ENCODE measurements around the gene ZNF469.
A peak's percentile ranks its signal among the peaks of the same experiment; 100 is the strongest.
"Not testable (repeated sequence)": the region's sequence is repeated elsewhere in the genome, so short reads cannot be mapped to it uniquely, and the experiment has no call there.

The ZNF469 gene

GRCh38 chr16:88359008-88359407 is 23.8 kb upstream of the ZNF469 start:
- no peak for DNase-seq (ENCODE audit: low spot score)

DNA sequence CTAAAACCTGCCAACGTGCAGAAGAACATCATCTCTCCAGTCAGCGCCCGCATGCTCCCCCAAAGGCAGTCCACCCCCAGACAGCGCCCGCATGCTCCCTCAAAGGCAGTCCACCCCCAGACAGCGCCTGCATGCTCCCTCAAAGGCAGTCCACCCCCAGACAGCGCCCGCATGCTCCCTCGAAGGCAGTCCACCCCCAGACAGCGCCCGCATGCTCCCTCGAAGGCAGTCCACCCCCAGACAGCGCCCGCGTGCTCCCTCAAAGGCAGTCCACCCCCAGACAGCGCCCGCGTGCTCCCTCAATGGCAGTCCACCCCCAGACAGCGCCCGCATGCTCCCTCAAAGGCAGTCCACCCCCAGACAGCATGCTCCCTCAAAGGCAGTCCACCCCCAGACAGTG is 22.4 kb upstream of the ZNF469 start:
- DNase-seq (ENCODE audit: low spot score), result not testable (repeated sequence)

- no peak for DNase-seq (ENCODE audit: low spot score)
These were observed 21.8 kb upstream of the ZNF469 start for GRCh38 chr16:88360999-88361398.

DNA sequence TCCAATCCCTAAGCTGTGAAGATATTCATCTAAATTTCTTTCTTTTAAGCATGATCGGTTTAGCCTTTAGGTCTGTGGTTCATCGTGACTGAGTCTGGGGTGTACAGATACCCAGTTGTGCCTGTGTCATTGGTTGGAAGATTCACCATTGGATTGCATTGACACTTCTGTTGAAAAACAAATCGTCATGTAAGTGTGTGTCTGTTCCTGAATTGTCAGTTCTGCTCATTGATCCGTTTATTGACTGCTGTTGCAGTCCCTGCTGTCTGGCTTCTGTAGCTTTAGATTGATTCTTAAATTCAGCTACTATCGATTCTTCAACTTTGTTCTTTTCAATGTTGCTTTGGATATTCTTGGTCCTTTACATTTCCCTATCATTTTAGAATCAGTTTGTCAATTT is 21.0 kb upstream of the ZNF469 start:
- DNase-seq (ENCODE audit: low spot score), result no peak

GRCh38 chr16:88363239-88363891 is 19.4 kb upstream of the ZNF469 start:
- no peak for DNase-seq (ENCODE audit: low spot score)

- DNase-seq (ENCODE audit: low spot score), result no peak
These were observed 17.4 kb upstream of the ZNF469 start for GRCh38 chr16:88365244-88365865.

- no peak for DNase-seq (ENCODE audit: low spot score)
These were observed 16.6 kb upstream of the ZNF469 start for GRCh38 chr16:88366032-88366703.

DNA sequence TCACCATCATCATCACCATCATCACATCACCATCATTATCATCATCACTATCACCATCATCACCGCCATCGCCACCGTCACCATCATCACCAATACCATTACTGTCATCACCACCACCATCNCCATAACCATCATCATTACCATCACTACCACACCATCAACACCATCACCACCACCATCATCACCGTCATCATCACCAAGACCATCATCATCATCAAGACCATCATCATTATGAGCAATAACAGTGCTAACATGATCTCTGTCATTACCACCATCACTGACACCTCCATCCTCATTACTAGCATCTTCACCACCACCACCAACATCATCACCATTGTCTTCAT is 16.1 kb upstream of the ZNF469 start:
- no peak for DNase-seq (ENCODE audit: low spot score)

GRCh38 chr16:88367560-88367959 is 15.2 kb upstream of the ZNF469 start:
- no peak for DNase-seq (ENCODE audit: low spot score)

GRCh38 chr16:88368036-88368435 is 14.7 kb upstream of the ZNF469 start:
- peak; percentile 84 for DNase-seq (ENCODE audit: low spot score)

DNA sequence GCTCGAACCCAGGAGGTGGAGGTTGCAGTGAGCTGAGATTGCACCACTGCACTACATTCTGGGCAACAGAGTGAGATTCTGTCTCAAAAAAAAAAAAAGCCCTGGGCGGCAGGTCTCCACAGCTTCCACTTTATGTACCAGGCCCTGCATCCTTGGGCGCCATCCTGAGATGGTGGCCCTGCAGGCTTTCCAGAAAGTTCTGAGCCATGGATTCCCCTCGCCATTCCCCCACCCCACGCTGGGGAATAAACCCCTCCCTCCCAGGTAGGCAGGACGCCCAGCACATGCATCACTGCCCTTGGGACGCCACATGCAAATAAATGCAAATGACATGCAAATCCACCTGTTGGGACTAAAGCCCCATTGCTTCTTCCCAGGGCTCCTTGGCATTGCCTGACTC is 13.8 kb upstream of the ZNF469 start:
- no peak for DNase-seq (ENCODE audit: low spot score)

DNA sequence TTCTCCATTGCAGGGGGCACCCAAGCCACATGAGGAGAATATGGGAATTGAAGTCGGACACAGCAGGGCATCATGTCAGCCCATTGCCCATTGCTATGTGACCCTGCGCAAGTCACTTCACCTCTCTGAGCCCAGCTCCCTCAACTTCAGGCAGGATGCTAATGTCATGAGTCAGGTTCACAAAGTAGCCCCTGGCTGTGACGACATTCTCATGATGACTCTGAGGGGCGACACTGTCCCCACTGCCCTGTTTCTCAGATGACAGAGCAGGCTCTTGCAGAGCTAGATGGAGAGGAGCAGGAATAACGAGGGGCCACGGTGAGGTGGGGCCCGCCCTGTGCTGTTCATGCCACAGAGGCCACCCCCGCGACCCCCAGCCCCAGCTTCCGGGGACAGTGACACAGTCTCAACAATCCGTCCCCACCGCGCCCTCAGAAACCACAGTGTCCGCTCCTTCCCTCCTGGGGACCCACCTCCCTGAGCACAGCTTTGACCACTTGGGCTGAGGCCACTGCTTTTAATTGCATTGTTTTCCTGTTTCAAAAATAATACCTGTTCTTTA is 13.2 kb upstream of the ZNF469 start:
- no peak for DNase-seq (ENCODE audit: low spot score)

DNA sequence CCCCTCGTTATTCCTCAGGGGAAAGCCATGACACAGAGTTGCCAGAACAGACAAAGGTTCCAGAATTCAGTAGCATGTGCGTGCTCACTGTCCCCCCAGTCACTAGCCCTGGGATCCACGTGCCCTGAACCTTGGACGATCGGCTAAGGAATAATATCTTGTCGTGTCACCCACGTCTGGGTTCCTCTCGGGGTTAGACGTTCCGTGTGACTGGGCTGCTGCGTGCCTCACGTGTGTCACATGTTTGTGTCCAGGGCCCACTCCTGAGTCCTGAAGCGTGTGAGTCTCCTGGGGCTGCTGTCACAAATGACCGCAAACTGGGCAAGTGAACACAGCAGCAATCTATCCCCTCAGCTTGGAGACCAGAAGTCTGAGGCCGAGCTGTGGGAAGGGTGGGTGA is 12.4 kb upstream of the ZNF469 start:
- no peak for DNase-seq (ENCODE audit: low spot score)

- DNase-seq (ENCODE audit: low spot score), result no peak
These were observed 10.2 kb upstream of the ZNF469 start for GRCh38 chr16:88372522-88372921.

DNA sequence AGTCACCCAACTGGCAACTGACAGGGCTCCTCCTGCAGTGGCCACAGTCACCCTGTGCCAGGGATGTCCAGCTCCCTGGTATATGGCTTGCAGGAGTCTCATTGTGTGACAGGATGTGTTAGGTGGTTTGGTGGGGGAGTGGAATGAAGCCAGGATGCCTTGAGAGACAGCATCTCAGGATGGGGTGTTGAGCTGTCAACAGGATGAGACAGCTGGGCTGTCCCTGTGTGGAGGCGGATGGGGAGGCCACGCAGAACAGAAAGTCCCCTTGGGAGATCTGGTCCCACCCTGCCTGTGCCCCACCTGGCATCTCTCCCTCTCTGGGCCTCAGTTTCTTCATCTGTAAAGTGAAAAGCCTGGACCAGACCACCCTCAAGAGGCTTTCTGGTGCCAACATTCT is 9.5 kb upstream of the ZNF469 start:
- no peak for DNase-seq (ENCODE audit: low spot score)

- no peak for DNase-seq (ENCODE audit: low spot score)
These were observed 8.7 kb upstream of the ZNF469 start for GRCh38 chr16:88373927-88374492.

- DNase-seq (ENCODE audit: low spot score), result no peak
These were observed 8.0 kb upstream of the ZNF469 start for GRCh38 chr16:88374736-88375135.

DNA sequence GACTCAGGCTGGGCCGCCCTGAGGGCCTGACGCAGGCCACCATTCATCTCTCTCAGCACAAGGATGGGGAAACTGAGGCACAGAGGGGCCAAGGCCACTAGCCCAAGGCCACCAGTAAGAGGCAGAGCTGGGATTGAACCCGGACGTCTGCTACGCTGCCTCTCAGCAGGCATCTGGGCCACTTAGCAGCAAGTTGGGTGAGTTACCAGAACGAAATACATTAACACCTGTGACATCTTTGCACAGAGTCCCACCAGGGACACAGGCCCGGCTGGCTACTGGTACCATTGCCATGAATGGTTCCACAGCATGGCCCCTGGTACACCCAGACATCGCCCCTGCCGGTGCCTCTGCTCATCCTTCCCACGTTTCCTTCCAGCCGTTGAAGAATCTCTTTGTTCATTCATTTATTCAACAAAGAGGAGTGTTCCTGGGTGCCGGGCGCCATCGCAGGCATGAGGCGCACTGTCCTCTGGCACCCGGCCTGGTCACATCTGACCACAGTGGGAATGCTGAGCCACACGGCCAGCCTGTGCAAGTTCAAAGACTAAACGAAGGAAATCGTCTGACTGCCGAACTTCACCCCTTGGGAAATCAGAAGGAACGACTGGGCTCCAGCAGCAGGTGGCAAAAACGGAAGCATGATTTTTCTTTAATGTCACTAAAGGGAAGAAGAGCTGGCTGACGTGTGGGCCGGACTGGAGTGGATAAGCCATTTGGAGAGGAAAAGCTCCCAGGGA is 7.4 kb upstream of the ZNF469 start:
- DNase-seq (ENCODE audit: low spot score), result peak; percentile 43

DNA sequence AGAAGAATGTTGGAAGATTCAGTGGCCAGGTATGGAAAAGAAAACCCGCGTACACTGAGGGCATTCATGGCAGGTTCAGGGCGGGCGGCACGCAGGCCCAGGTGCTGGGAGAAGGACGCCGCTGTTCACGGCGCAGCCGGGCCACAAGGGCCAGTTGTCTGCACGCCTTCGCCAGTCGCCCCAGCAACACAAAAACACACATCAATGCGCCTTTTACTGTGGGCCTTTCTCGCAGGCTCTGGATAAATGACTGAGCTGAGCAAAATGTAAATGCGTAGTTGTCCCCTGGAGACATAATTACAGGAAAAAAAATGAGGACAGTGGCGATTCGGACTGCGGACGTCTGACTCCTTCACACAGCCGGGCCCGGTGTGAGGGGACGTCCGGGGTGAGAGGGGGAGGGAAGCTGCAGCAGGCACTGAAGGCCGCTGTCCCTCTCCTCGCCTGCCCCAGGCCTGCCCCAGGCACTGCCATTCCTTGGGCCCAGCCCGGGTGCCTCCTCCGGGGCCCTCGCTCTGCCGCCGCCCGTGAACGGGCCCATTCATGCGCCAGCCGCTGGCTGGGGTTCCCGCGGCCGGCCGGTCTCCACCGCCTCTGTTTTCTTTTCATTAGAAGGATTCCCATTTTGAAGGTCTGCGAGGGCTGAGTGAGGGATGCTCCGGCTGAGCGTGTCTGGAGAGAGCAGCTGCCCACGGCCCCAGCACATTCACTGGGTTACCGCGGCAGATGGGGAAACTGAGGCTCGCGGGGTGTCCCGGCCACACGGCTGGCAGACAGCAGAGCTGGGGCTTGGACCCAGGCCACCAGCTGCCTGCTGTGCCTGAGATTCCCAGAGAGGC is 6.5 kb upstream of the ZNF469 start:
- DNase-seq (ENCODE audit: low spot score), result peak; percentile 81

- DNase-seq (ENCODE audit: low spot score), result peak; percentile 25
These were observed 5.7 kb upstream of the ZNF469 start for GRCh38 chr16:88376835-88377726.

Measured in pons (tissue), 1 donor.